HG03066 (cell line): ENCODE measurements around the gene MOCS1.
"Not testable (repeated sequence)": the region's sequence is repeated elsewhere in the genome, so short reads cannot be mapped to it uniquely, and the experiment has no call there.

Source experiments
- ATAC-seq: cut with Tn5 transposase; IDR thresholded peaks from one replicate; pipeline ENCODE4 v1.9.1; 2021; ENCODE audit warnings: low read depth; ENCODE audit not compliant: unreplicated experiment

Gene MOCS1

GRCh38 chr6:39934131-39934757 lies at the start of gene MOCS1:
TSS of gene MOCS1 (minus strand) at chr6:39934462. CDS start at chr6:39934417, 45 bp downstream.
- no peak for ATAC-seq

DNA sequence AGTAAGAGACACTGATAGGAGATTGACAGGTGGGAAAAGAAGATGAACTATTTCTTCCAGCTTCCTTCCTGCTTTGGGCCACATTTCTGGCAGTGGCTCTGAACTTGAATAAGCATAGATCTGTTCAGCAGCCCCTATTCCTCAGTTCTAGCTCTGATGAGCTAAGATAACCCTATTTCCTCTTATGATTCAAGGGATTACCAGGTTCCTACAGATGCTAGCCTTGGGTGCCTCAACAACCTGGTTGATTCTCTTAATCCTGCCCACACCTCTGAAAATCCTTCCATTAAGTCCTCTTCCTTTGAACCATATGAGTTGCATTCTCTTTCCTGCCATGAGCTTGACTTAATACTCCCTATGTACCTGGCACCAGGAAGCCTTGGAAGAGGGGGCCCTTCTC lies 49.8 kb upstream of the MOCS1 start:
- ATAC-seq, result no peak

- no peak for ATAC-seq
Measured at GRCh38 chr6:39983193-39983592, 48.9 kb upstream of the MOCS1 start.

DNA sequence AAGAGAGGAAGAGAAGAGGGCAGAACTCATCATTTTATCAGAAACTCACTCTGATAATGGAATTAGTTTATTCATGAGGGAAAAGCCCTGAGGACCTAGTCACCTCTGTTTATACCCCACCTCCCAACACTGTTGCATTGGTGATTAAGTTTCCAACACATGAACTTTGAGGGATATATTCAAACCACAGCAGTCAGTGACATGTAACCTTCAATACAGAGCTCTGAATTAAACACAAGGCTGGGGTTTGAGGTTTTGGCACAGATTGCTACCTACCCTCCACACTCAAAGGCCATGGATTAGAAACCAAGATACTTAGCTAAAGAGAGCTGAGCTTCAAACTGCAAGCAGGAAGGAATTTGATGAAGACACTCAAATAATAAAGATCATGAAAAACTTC lies 48.5 kb upstream of the MOCS1 start:
- no peak for ATAC-seq

DNA sequence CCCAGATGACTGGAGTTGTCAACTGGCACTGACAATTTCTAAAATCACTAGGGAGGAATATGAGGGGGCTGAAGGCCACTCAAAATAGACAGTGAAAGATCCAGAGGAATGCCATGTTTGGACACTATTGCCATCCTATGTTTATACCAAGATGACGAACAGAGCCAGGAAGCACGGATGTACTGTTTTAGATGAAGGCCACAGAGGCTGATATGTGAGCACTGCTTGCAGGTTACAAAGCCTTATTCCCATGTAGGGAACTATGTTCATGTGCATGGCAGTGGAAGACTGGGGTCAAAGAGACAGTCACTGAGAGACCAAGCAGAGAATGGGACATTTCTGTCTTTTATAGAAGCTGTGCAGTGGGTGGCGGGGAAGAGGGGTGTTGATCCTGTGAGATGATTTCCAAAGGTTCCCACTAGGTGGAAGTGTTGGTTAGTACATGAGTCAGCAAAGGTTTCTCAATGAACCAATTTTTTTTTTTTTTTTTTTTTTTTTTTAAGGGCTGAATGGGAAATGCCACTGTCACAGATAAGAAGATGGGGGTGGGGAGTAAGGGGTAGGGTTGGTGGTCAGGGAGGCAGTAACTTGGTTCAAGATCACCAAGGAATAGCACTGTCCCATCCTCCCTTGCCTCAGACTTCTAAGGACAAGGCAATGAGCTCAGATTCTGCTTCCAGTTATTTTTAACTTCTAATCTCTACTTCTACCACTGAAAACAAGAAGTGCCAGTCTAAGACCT lies 46.7 kb upstream of the MOCS1 start:
- ATAC-seq, result no peak

- no peak for ATAC-seq
Measured at GRCh38 chr6:39979461-39980328, 45.4 kb upstream of the MOCS1 start.

GRCh38 chr6:39978240-39978639 lies 44.0 kb upstream of the MOCS1 start:
- ATAC-seq, result no peak

GRCh38 chr6:39973661-39974060 lies 39.4 kb upstream of the MOCS1 start:
- no peak for ATAC-seq

DNA sequence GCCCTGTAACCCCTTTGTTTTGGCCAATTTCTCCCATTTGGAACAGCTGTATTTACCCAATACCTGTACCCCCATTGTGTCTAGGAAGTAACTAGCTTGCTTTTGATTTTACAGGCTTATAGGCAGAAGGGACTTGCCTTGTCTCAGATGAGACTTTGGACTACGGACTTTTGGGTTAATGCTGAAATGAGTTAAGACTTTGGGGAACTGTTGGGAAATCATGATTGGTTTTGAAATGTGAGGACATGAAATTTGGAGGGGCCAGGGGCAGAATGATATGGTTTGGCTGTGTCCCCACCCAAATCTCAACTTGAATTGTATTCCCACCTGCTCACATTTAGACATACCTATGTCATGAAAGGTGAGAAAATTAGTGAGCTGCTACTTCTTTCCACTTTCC lies 38.5 kb upstream of the MOCS1 start:
- ATAC-seq, result not testable (repeated sequence)

- not testable (repeated sequence) for ATAC-seq
Measured at GRCh38 chr6:39971131-39971530, 36.9 kb upstream of the MOCS1 start.

DNA sequence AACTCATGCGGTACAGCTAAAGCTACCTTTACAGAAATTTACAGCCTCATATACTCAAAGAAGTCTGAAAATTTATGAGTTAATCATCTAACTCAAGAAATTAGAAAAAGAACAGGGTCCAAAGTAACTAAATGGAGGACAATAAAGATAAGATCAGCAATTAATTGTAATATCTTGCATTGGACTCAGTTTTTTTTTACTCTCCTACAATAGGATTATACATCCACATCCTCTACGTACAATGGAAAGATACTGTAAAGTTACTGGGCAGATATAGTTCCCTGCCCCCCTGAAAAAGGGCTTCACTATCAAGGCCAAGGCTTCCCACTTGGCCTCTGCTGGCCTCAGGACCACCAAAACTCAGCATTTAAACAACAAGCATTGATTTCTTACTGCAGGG lies 31.5 kb upstream of the MOCS1 start:
- no peak for ATAC-seq

- no peak for ATAC-seq
Measured at GRCh38 chr6:39964530-39964929, 30.3 kb upstream of the MOCS1 start.

GRCh38 chr6:39964094-39964493 lies 29.8 kb upstream of the MOCS1 start:
- ATAC-seq, result no peak

DNA sequence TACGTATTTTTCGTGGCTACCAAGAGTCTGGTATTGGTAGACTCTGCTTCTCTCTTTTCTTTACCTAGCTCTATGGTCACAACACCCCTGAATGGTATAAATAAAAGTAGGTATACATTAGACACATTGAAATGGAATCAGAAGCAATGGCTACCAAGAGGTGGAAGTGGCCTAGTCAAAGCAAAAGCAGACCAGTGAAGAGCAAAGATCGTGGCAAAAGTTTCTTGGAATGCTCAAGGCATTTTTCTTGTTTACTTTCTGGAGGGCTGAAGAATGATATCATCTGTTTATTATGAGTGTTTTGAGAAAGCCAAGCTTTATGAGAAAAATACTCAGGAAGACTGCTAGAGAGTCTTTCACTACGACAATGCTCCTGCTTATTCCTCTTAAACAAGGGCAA lies 28.6 kb upstream of the MOCS1 start:
- no peak for ATAC-seq

DNA sequence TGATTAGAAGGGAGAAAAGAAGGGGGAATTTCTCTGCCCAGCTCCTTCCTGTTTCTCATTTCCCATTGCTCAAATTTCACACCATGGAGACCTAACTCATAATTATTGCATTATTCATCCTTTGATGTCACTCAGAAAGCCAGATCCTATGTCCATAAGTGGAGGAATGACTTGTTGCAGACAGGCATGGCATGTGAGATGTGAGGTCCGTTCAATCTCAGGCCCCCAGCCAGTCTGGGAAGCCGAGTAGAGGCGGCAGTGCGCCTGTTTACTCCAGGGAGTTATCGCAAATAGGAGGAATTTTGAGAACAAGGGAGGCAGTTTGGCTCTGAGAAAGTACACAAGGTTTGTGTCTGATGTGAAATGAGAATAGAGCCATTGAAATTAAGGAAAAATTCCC lies 26.9 kb upstream of the MOCS1 start:
- no peak for ATAC-seq

DNA sequence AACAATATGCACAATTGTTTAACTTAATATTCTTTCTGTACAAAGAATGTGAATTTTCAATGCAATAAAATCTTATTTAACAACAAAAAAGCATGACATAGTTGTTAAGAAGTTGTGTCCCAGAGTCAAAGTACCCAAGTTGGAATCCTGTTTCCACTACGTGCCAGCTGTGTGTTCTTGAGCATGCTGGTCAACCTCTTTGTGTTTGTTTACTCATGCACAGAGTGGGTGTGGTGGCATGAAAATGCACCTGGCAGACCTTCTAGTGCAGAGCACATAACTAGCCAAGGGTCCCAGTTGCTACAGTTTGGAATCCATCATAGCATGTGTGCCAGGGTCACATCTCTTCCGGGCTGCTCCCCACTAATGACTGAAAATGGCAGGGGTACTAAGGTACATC lies 24.7 kb upstream of the MOCS1 start:
- ATAC-seq, result no peak

- no peak for ATAC-seq
Measured at GRCh38 chr6:39956936-39957335, 22.7 kb upstream of the MOCS1 start.

GRCh38 chr6:39953076-39953618 lies 18.9 kb upstream of the MOCS1 start:
- no peak for ATAC-seq

DNA sequence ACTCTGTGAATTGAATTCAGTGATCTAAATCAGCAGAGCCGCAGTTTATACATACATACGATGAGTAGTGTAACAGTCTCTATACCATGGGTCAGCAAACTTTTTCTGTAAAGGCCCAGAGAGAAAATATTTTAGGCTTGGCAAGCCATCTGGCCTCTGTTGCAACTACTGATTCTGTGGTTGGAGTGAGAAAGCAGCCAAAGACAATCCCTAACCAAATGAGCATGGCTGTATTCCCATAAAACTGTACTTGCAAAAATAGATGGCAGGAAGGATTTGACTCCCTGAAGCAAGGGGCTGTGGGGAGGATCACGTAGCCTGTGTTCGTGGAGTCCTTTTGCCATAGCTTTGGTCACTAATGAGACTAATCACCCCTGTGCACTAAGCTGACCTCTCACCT lies 17.9 kb upstream of the MOCS1 start:
- no peak for ATAC-seq

GRCh38 chr6:39951716-39952115 lies 17.5 kb upstream of the MOCS1 start:
- no peak for ATAC-seq

DNA sequence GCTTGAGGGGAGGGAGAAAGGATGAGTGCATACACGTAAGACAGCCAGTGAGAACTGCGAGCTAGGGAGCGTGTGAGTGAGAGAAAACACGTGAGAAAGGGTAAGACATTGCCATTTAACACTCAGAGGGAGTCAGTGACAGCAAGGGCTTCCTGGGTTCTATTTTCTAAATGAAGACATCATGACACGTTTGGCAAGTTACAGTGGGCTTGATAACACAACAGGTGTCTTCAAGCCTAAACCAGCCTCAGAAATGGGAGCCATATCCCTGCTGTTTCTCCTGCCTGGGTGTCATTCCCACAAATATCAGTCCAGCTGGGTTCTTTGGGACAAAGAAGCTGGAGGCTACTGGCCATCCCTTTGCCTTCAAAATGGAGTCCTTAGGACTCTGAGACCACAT lies 16.9 kb upstream of the MOCS1 start:
- no peak for ATAC-seq
